Endothelial cell of umbilical vein (primary cell): ENCODE data around the gene MAML3. TPM values are rescaled to one million over a fixed set of nuclear protein-coding genes. Genes with fewer than 3 reads are reported as not detected.
A peak's percentile ranks its signal among the peaks of the same experiment; 100 is the strongest.

Experiments
- BruUV-seq: library from RNA; stranded (reverse); fragments of 400-500 nt; replicated peaks from 2 replicates; lab custom pipeline; 2021; lab: Mats Ljungman, UMichigan
- CTCF ChIA-PET: fragments of 300-600, 350-600 bp; sonication (Branson Sonifier 250); formaldehyde crosslinking; loops from one replicate; lab custom pipeline; 2021; ENCODE audit warnings: antibody characterized with exemption, inconsistent platforms; lab: Charles Lee
- POLR2A ChIA-PET: fragments of 300-600, 350-600 bp; sonication (Branson Sonifier 250); formaldehyde crosslinking; loops from one replicate; lab custom pipeline; 2021; ENCODE audit warnings: antibody characterized with exemption, inconsistent platforms; lab: Charles Lee
- DNase-seq: peaks from one replicate; pipeline ENCODE4 v3.0.0-alpha.2; 2011; ENCODE audit warnings: low read depth, low spot score
- FAIRE-seq: peaks from 2 replicates; lab custom pipeline; 2011; peaks lifted over from hg19 to GRCh38; lab: Jason Lieb, UNC
- H2AFZ ChIP-seq: 2 replicates; pipeline ENCODE4 v1.6.0; 2012; ENCODE audit warnings: low read depth, low read length, control low read depth, inconsistent platforms
- H3K27ac ChIP-seq: 2 replicates; pipeline ENCODE4 v1.5.1; 2011; ENCODE audit warnings: low read depth, mild to moderate bottlenecking, control low read depth, low read length, moderate library complexity; ENCODE audit not compliant: insufficient read depth
- H3K27me3 ChIP-seq, 2 experiments: 2 replicates each; pipeline versions ENCODE4 v1.6.0 to v1.6.1; 2011; ENCODE audit warnings: low read length in 2 of 2, mixed read lengths in 1 of 2; ENCODE audit not compliant: control insufficient read depth in 2 of 2, insufficient read depth in 2 of 2
- H3K36me3 ChIP-seq, 2 experiments: 2 replicates in 1 of 2; 3 replicates in 1 of 2; pipeline ENCODE4 v1.5.1; 2011; ENCODE audit warnings: low read length in 2 of 2, mild to moderate bottlenecking in 1 of 2, moderate library complexity in 1 of 2; ENCODE audit not compliant: control insufficient read depth in 2 of 2, insufficient read depth in 2 of 2; ENCODE audit errors: extremely low read depth in 1 of 2
- H3K4me1 ChIP-seq: 3 replicates; pipeline ENCODE4 v1.5.1; 2011; ENCODE audit warnings: mild to moderate bottlenecking, low read length; ENCODE audit not compliant: control insufficient read depth, insufficient read depth; ENCODE audit errors: extremely low read depth
- H3K4me2 ChIP-seq: 2 replicates; pipeline ENCODE4 v1.6.1; 2011; ENCODE audit warnings: low read length, control low read depth, mixed read lengths; ENCODE audit not compliant: insufficient read depth
- H3K4me3 ChIP-seq, 3 experiments: fragments of 200-600 bp in 1 of 3; sonication (generic), shearing (Covaris generic) in 1 of 3; replicated peaks in 1 of 3; 2 replicates each; pipeline ENCODE4 v1.5.1; 2011 to 2016; ENCODE audit warnings: control low read depth in 3 of 3, low read length in 3 of 3, mild to moderate bottlenecking in 2 of 3, inconsistent platforms in 1 of 3, low read depth in 1 of 3, moderate library complexity in 1 of 3; ENCODE audit not compliant: insufficient read depth in 1 of 3
- H3K79me2 ChIP-seq: 2 replicates; pipeline ENCODE4 v1.6.0; 2012; ENCODE audit warnings: low read length, inconsistent platforms; ENCODE audit not compliant: control insufficient read depth, insufficient read depth
- H3K9ac ChIP-seq: replicated peaks from 2 replicates; pipeline ENCODE3; 2011; ENCODE audit warnings: low read length, control low read depth; ENCODE audit not compliant: insufficient read depth; ENCODE audit errors: extremely low read depth
- H3K9me1 ChIP-seq: replicated peaks from 3 replicates; pipeline ENCODE4 v1.6.0; 2011; ENCODE audit warnings: mild to moderate bottlenecking, low read length; ENCODE audit not compliant: control insufficient read depth, insufficient read depth; ENCODE audit errors: extremely low read depth
- H3K9me3 ChIP-seq: replicated peaks from 2 replicates; pipeline ENCODE4 v1.5.1; 2012; ENCODE audit warnings: low read length, inconsistent platforms; ENCODE audit not compliant: control insufficient read depth, insufficient read depth
- H4K20me1 ChIP-seq: replicated peaks from 2 replicates; pipeline ENCODE3; 2011; ENCODE audit warnings: mild to moderate bottlenecking, low read length; ENCODE audit not compliant: control insufficient read depth, insufficient read depth; ENCODE audit errors: extremely low read depth
- EZH2 ChIP-seq: IDR thresholded peaks from 2 replicates; pipeline ENCODE4 v1.6.1; 2012; ENCODE audit warnings: borderline replicate concordance, low read depth, mild to moderate bottlenecking, moderate library complexity, low read length, inconsistent platforms; ENCODE audit not compliant: severe bottlenecking
- GATA2 ChIP-seq: IDR thresholded peaks from 2 replicates; pipeline ENCODE4 v1.7.0; 2011; ENCODE audit warnings: low read depth, mild to moderate bottlenecking, moderate library complexity, mixed read lengths, low read length; ENCODE audit not compliant: insufficient read length, insufficient read depth
- JUN ChIP-seq: IDR thresholded peaks from 2 replicates; pipeline ENCODE4 v1.6.1; 2011; ENCODE audit warnings: borderline replicate concordance, low read depth; ENCODE audit not compliant: insufficient read length, insufficient read depth
- MAX ChIP-seq: IDR thresholded peaks from 2 replicates; pipeline ENCODE4 v1.6.1; 2011; ENCODE audit not compliant: insufficient read depth, insufficient read length
- MYC ChIP-seq: IDR thresholded peaks from one replicate; pipeline ENCODE4 v1.6.1; 2011; ENCODE audit warnings: mild to moderate bottlenecking, low read depth, low read length
- POLR2A ChIP-seq: IDR thresholded peaks from 2 replicates; pipeline ENCODE4 v1.6.1; 2012; ENCODE audit warnings: low read depth, mild to moderate bottlenecking, control low read depth, low read length
- POLR2AphosphoS5 ChIP-seq: IDR thresholded peaks from 2 replicates; pipeline ENCODE4 v1.6.1; 2012; ENCODE audit warnings: low read depth, mild to moderate bottlenecking, control low read depth, low read length, moderate library complexity; ENCODE audit not compliant: insufficient read depth
- dilution Hi-C: fragments of 300-500 bp; cut with MboI; formaldehyde crosslinking; loops from one replicate; pipeline ENCODE4 v1.15.0; 2019; ENCODE audit warnings: low sequenced_read_pairs; ENCODE audit not compliant: extremely low pct_ligation_motif_present
- intact Hi-C: fragments of 100-400 bp; cut with micrococcal nuclease; formaldehyde crosslinking; loops from one replicate; pipeline ENCODE4 v1.10.0; 2022
- polyA plus RNA-seq, 4 experiments: library from polyadenylated mRNA; depleted of rRNA in 3 of 4; stranded (reverse) in 3 of 4; unstranded in 1 of 4; fragments of >200 nt; gene quantifications; 2 replicates each; pipeline versions ENCODE4 v1.2.1 to v1.2.3, GENCODE V29; 2011 to 2012; ENCODE audit warnings: missing spikeins in 1 of 4
- total RNA-seq: library from RNA; stranded (reverse); gene quantifications from 2 replicates; pipeline ENCODE4 v1.2.3, GENCODE V29; 2021

Gene MAML3
- total and polyA plus RNA-seq, 2 donors (not counting 3 experiments of a cell fraction or from before 2014, with no cell fraction given), result 14.0 to 20.3 TPM

DNA sequence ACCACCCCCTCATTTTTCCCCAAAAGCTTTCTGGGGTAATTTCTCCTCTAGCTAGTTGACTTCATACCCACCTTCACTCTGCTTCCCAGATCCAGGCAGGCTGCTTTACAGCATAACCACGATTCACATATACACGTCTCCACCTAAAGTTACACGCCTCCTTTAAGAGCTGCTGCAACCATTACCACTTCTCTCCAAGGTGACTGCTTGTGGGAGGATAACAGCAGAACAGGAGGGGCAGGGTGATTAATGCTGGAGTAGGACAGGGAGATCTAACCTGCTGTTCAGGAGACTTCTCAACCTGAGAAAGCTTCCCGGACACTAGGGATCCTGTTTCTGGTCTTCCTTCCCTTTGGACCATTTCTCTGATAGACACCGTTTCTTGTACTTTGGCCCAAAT lies 411.0 kb downstream of the MAML3 start:
- BruUV-seq, result no TSS peak

GRCh38 chr4:139740531-139741041 lies 413.4 kb downstream of the MAML3 start:
- Histone ChIP-seq H3K79me2 (no peaks in the 10 kb centered on the region), H3K9me1 (no peaks in the 10 kb centered on the region), H3K4me2 (peak overlapping the region; percentile 5), H3K4me1 (peaks cover 15% of the 10 kb centered on the region), H3K36me3 (no peaks in the 10 kb centered on the region), H3K9me3 (no peaks in the 10 kb centered on the region), H4K20me1 (no peaks in the 10 kb centered on the region), H3K9ac (no peak overlapping the region), H3K27me3 (no peaks in the 10 kb centered on the region), H3K4me3 (no peak overlapping the region), H2AFZ (peak overlapping the region; percentile 67), H3K27ac (peak overlapping the region; percentile 42)
- intact Hi-C loops (loop anchor here (1.0 kb wide), 1 partner anchor 23 kb away; no protein-coding TSS in a partner anchor), dilution Hi-C loops (no loop called here)
- CTCF ChIA-PET, result interaction anchor here (0.7 to 3.1 kb wide), 23 partner anchors 9 to 619 kb away, joined by 3 to 16 read pairs (median 5); no protein-coding TSS in a partner anchor
- DNase-seq, result peak; percentile 92
- POLR2A ChIA-PET, result interaction anchor here (0.7 kb wide), 1 partner anchor 413 kb away, joined by 3 read pairs; no protein-coding TSS in a partner anchor
- no peak for TF ChIP-seq POLR2A
- TF ChIP-seq POLR2AphosphoS5, result no peak
- no peak for TF ChIP-seq JUN
- TF ChIP-seq GATA2, result peak; percentile 18
- no peak for TF ChIP-seq EZH2
- TF ChIP-seq MAX, result no peak
- TF ChIP-seq MYC, result no peak
- BruUV-seq, result no TSS peak
- peak; percentile 89 for FAIRE-seq

More for the DNA sequence above, 411.0 kb downstream of the MAML3 start:
- Histone ChIP-seq H3K4me2 (no peak overlapping the region), H3K27me3 (no peaks in the 10 kb centered on the region), H3K9me1 (no peaks in the 10 kb centered on the region), H2AFZ (no peak overlapping the region), H3K27ac (no peak overlapping the region), H3K9me3 (no peaks in the 10 kb centered on the region), H3K4me3 (no peak overlapping the region), H3K9ac (no peak overlapping the region), H4K20me1 (no peaks in the 10 kb centered on the region), H3K4me1 (peaks cover 14% of the 10 kb centered on the region), H3K36me3 (no peaks in the 10 kb centered on the region), H3K79me2 (no peaks in the 10 kb centered on the region)
- DNase-seq, result no peak
- no peak for FAIRE-seq
- dilution Hi-C loops, result no loop called here
- CTCF ChIA-PET, result no interaction called here
- intact Hi-C loops, result no loop called here
- POLR2A ChIA-PET, result no interaction called here
- TF ChIP-seq POLR2AphosphoS5, result no peak
